Measurements from ENCODE around the gene KYAT1.
"Not testable (repeated sequence)": the region's sequence is repeated elsewhere in the genome, so short reads cannot be mapped to it uniquely, and the experiment has no call there.

The KYAT1 gene

DNA sequence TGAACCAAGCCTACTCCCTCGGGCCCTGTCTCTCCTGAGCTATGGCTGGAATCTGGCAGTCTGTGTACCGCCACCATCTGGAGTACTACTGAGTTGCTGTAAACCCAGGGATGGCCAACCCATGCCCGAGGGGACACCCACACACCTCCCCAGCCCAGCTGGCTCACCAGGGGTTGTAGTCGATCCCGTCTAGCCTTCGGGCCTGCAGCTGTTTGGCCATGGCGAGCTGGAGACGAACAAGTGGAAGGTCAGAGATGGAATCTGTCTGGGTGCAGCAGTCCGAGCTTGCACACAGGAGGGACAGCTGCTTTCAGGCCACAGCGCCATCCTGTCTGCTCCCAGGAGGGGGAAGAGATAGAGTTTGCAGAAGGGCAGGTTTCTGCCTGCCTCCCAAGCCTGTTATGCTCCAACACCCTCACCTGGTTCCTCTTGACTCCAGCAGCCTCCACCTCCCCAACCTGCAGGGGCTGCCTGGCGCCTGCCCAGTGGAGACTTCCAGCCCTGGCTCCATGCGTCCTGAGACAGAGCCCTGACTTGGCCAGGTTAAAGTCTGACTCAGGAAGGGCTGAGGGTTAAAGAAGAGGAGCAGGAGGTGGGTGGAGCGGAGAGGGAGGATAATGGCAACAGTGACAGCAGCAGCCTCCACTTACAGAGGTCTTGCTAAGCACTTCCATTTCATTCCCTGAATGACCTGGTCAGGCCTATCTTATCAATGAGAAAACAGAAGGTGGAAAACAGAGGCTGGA lies 36.4 kb downstream of the KYAT1 start:
- POLR2A ChIA-PET = no interaction called here
- no peak for DNase-seq (ENCODE audit: extremely low spot score)
- TF ChIP-seq, protein P1, sequence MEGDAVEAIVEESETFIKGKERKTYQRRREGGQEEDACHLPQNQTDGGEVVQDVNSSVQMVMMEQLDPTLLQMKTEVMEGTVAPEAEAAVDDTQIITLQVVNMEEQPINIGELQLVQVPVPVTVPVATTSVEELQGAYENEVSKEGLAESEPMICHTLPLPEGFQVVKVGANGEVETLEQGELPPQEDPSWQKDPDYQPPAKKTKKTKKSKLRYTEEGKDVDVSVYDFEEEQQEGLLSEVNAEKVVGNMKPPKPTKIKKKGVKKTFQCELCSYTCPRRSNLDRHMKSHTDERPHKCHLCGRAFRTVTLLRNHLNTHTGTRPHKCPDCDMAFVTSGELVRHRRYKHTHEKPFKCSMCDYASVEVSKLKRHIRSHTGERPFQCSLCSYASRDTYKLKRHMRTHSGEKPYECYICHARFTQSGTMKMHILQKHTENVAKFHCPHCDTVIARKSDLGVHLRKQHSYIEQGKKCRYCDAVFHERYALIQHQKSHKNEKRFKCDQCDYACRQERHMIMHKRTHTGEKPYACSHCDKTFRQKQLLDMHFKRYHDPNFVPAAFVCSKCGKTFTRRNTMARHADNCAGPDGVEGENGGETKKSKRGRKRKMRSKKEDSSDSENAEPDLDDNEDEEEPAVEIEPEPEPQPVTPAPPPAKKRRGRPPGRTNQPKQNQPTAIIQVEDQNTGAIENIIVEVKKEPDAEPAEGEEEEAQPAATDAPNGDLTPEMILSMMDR (IDR thresholded peaks at IDR 0.05; ENCODE audit: control extremely low read depth, extremely low read depth, low read depth, missing control alignments) = no peak
- CTCF ChIA-PET = interaction anchor here (0.9 to 1.8 kb wide), 3 partner anchors 16 to 27 kb away, joined by 3 to 7 read pairs (median 4); partner anchors contain the start of genes ENDOG and SPOUT1

DNA sequence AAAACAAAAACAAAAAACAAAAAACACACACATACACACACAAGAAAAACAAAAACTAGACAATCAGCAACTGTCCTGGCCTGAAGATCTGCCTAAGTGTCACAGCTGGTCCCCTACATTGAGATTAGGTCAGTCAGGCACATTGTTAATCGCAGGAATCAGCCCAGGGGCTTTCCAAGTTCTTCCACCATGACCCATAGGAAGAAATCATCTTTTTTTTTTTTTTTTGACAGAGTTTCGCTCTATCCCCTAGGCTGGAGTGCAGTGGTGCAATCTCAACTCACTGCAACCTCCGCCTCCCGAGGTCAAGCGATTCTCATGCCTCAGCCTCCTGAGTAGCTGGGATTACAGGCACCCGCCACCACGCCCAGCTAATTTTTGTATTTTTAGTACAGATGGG lies 38.6 kb downstream of the KYAT1 start:
- DNase-seq (ENCODE audit: extremely low spot score); POLR2A ChIA-PET: not testable (repeated sequence)
- CTCF ChIA-PET = interaction anchor here (0.8 to 1.7 kb wide), 2 partner anchors 19 to 25 kb away, joined by 3 to 5 read pairs; partner anchors contain the start of gene ENDOG

DNA sequence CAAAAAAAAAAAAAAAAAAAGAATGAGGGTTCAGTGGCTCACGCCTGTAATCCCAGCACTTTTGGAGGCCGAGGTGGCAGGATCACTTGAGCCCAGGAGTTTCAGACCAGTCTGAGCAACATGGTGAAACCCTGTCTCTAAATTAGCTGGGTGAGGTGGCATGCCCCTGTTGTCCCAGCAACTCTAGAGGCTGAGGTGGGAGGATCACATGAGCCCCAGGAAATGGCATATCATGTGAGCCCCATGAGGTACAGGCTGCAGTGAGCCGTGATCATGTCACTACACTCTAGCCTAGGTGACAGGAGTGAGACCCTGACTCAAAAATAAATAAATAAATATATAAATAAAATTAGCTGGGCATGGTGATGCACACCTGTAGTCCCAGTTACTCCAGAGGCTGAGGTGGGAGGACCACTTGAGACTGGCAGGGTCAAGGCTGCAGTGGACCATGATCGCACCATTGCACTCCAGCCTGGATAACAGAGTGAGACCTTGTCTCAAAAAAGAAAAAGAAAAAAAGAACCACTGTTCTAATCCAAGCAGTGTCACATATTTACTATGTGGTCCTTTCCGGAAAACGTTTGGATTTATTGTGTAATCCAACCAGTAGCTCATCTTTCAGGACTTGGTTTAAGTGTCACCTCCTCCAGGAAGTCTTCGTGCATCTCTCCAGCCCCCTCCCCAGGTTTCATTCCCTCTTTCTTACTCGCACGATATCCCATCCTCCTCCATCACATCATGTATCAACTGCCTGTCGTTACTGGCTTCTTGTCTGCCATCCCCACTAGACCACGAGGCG lies 39.9 kb downstream of the KYAT1 start:
- ChIA-PET POLR2A (no interaction called here), CTCF (interaction anchor here (1.4 to 1.7 kb wide), 2 partner anchors 12 to 24 kb away, joined by 3 to 5 read pairs; partner anchors contain the start of genes ENDOG and SPOUT1)

DNA sequence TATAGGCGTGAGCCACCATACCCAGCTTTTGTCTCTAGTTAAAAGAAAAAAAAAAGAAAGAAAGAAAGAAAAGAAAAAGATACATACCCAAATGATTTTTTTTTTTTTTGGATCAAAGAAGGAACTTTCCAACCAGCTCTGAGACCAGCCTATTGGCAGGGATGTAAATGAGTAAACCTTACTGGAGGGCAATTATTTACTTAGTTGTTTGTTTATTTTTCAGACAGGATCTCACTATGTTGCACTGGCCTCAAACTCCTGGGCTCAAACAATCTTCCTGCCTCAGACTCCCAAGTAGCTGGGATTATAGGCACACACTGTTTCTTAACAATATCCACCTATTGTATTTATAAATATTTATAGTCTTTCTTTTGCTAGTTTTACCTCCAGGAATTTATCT lies 41.2 kb downstream of the KYAT1 start:
- POLR2A ChIA-PET = no interaction called here
- CTCF ChIA-PET = no interaction called here
- TF ChIP-seq, protein P1 (IDR thresholded peaks at IDR 0.05; ENCODE audit: control extremely low read depth, extremely low read depth, low read depth, missing control alignments) = no peak
- DNase-seq (ENCODE audit: extremely low spot score) = no peak

More for the DNA sequence above, 39.9 kb downstream of the KYAT1 start:
- TF ChIP-seq, protein P1 (IDR thresholded peaks at IDR 0.05; ENCODE audit: control extremely low read depth, extremely low read depth, low read depth, missing control alignments) = no peak
- no peak for DNase-seq (ENCODE audit: extremely low spot score)

DNA sequence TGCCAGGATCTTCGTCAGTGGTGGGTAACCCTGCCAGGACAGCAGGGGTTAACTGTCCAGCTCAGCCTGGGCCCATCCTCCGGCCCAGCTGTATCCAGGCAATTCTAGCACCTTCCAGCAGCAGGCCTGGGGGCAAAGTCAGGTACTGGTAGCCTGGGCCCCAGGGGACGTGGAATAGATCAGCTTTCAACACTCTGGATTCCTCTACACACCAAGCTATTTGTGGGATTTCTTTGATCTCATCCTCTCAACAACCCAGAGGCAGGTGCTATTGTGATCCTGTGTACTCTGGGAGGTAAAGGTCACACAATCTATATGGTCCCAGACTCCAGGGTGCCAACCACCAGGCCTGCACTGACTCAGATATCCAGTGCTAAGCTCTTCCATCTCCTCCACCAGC lies 43.4 kb downstream of the KYAT1 start:
- CTCF ChIA-PET = interaction anchor here (1.2 to 2.7 kb wide), 3 partner anchors 19 to 66 kb away, joined by 3 to 12 read pairs (median 3); partner anchors contain the start of genes ENDOG and ZER1
- TF ChIP-seq, protein P1 (IDR thresholded peaks at IDR 0.05; ENCODE audit: control extremely low read depth, extremely low read depth, low read depth, missing control alignments) = no peak
- POLR2A ChIA-PET = interaction anchor here (0.9 kb wide), 1 partner anchor 20 kb away, joined by 3 read pairs; the partner anchor contains the start of gene ENDOG
- no peak for DNase-seq (ENCODE audit: extremely low spot score)

DNA sequence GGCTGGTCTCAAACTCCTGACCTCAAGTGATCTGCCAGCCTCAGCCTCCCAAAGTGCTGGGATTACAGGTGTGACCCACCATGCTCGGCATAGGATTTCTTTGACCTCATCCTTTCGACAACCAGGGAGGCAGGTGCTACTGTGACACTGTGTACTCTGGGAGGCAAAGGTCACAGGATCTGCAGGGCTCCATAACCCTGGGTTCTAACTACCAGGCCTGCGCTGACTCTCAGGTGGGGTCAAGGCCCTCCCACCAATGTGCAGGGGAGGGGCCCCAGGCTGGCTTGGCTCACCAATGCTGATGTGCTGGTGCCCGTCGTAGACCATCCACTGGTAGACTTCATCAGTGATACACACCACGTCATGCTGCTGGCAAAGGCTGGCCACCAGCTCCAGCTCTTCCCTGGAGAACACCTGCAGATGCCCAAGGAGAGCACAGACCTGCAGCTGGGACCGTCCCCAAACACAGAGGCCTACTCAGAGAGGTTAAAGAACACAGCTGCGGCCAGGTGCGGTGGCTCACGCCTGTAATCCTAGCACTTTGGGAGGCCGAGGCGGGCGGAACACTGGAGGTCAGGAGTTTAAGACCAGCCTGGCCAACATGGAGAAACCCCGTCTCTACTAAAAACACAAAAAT lies 45.1 kb downstream of the KYAT1 start:
- CTCF ChIA-PET = interaction anchor here (1.4 kb wide), 1 partner anchor 19 kb away, joined by 6 read pairs; the partner anchor contains the start of gene ENDOG
- DNase-seq (ENCODE audit: extremely low spot score) = no peak
- POLR2A ChIA-PET = no interaction called here
- TF ChIP-seq, protein P1 (IDR thresholded peaks at IDR 0.05; ENCODE audit: control extremely low read depth, extremely low read depth, low read depth, missing control alignments) = no peak
